ENCODE data around the gene PRCC.

PRCC gene

DNA sequence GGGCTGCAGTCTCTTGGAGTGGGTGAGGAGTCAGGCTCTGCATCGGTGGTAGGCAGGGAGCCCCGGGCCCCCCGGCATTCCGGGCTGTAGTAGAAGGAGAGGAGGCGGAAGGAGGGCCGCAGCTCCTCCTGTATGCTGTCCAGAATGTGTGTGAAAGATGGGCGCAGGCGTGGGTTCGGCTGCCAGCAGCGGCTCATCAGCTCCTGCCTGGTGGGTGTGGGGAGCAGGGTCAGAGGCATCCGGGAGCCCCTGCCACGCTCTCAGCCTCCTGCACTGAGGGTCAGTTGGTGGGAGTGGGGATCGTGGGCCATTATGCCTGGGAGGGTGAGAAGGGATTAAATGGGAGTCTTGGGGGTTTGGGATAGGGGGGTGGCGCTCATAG lies 73.6 kb downstream of the PRCC start:
- no peak for DNase-seq (ENCODE audit: low read depth in 1 of 2, low spot score in 1 of 2)

GRCh38 chr1:156841295-156841855 lies 74.0 kb downstream of the PRCC start:
- no peak for DNase-seq (ENCODE audit: low read depth in 1 of 2, low spot score in 1 of 2)

DNA sequence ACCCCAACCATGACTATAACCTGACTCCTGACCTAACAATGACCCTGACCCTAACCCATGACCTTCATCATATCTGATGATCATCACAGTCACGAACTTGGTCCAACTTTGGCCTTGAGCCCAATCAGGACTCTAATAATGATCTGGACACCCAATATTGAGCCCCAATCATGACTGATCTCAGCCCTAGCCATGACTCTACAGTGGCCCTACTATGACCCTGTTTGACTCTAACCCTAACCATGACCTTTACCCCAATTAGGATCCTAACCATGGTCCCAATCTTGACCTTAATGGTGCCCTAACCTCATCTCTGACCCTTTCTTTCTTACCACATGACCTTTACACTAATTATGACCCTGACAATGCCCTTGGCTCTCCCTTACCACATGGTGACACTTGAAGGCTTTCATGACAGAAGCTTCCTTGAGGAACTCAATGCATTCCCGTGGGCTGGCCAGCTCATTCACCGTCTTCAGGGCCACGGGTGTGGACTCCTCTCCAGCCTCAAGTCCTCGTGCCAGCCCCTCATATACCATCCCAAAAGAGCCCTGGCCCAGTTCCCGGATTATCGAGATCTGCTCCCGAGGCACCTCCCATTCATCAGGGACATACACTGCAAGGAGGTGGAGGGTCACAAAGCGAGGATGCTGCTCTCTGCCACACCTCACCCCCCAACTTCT lies 75.4 kb downstream of the PRCC start:
- DNase-seq (ENCODE audit: low read depth in 1 of 2, low spot score in 1 of 2): no peak

GRCh38 chr1:156844102-156844501 lies 76.8 kb downstream of the PRCC start:
- DNase-seq (ENCODE audit: low read depth in 1 of 2, low spot score in 1 of 2): no peak

DNA sequence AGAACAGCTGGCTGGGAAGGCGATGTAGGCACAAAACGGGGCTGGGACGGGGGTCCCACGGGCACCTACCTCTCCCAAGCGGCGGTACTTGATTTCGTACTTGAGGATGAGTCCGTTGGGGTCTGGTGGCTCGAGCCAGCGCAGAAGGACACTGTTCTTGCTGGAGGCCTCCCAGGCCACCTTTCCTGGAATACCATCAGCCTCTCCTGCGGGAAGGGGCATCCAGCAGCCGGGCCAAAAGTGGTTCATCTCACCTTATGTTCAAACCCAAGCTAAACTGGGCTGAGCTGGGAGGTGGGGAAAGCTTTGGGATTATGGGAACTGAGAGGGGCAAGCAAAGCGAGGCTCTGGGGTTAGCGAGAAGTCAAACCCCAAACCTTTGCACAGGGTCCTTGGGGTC lies 77.3 kb downstream of the PRCC start:
- no peak for DNase-seq (ENCODE audit: low read depth in 1 of 2, low spot score in 1 of 2)

- peak in 1 of 2 donors; percentile 24 for DNase-seq (ENCODE audit: low read depth in 1 of 2, low spot score in 1 of 2)
These were observed 78.0 kb downstream of the PRCC start for GRCh38 chr1:156845055-156845952.

- DNase-seq (ENCODE audit: low read depth in 1 of 2, low spot score in 1 of 2): no peak
These were observed 78.7 kb downstream of the PRCC start for GRCh38 chr1:156845953-156846545.

DNA sequence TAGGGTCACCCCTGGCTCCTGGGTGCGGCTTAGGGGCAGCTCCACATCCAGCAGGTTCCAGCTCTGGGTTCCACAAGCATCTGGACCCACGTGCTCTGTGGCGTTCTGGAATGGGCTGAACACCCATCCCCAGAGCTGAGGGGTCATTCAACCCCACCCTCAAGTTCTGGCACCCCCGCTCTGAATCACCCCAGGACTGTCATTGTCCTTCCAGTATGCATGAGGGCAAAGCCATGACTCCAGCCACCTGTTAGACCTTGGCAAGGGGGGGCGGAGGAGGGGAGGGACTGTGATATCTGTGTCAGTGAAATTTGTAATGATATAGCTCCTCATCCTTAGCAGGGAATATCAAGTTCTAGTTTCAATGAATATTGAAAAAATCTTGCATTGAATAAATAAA lies 79.3 kb downstream of the PRCC start:
- DNase-seq (ENCODE audit: low read depth in 1 of 2, low spot score in 1 of 2): no peak

- DNase-seq (ENCODE audit: low read depth in 1 of 2, low spot score in 1 of 2): no peak
These were observed 80.5 kb downstream of the PRCC start for GRCh38 chr1:156847591-156848460.

DNA sequence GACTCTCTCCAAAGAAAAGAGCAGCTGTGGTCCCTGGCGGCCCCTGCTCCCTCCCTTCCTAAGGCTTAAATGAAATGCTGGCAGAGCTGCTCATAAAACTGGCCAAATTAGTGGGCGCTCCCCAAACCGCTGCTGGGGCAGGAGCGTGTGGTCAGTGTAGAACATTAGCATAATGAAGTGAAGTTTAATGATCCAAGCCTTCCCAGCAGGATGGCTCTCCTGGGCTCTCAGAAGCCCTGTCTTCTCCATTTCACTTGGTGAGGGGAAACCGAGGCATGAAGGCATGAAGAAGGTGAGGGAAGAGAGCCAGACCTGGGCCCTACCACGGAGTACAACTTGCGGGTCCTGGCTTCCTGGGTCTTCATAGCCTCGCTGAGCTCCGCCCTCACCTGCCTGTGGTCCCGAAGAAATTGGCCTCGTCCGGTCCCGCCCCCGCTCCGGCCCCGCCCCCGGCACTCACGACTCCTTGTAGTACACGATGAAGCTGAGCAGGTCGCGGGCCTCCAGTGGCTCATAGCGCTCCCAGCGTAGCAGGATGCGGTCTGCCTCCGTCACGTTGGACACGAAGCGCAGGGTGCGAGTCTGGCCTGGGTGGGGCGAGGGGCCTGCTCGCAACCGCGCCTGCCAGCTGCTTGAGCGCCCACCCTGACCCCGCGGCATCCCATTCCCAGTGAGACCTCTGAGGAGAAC lies 81.3 kb downstream of the PRCC start:
- DNase-seq (ENCODE audit: low read depth in 1 of 2, low spot score in 1 of 2): peak; percentile 40 to 65

DNA sequence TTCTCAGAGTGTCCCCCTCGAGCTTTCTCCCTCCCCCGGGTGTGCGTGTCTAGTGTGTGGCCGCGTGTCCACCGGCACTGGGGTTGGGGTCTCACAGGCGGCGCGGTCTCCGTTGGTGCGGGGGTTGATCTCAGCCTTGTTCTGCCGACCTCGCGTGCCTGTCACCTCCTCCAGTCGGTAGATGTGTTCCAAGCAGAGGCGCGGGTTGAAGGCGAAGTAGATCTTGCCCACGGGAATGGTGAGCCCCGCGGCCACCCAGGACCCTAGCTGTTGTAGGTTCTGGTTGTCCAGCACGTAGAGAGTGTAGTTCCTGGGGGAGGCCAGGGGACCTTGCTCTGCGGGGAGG lies 81.8 kb downstream of the PRCC start:
- no peak for DNase-seq (ENCODE audit: low read depth in 1 of 2, low spot score in 1 of 2)

Measured in activated T-helper 1 cell treated with anti-CD3 and anti-CD28 coated beads, Interleukin-2, amount 50 U/mL, for 16 hours (primary cell).